Activated CD8-positive, alpha-beta memory T cell treated with anti-CD3 and anti-CD28 coated beads, Interleukin-2, amount 50 U/mL, for 1 hour (primary cell): ENCODE results near the gene KCNN3.
"Not testable (repeated sequence)": the region's sequence is repeated elsewhere in the genome, so short reads cannot be mapped to it uniquely, and the experiment has no call there.

Experiments
- DNase-seq: peaks from one replicate; pipeline ENCODE4 v3.0.0-alpha.2; 2020; ENCODE audit errors: extremely low read depth

The KCNN3 gene

DNA sequence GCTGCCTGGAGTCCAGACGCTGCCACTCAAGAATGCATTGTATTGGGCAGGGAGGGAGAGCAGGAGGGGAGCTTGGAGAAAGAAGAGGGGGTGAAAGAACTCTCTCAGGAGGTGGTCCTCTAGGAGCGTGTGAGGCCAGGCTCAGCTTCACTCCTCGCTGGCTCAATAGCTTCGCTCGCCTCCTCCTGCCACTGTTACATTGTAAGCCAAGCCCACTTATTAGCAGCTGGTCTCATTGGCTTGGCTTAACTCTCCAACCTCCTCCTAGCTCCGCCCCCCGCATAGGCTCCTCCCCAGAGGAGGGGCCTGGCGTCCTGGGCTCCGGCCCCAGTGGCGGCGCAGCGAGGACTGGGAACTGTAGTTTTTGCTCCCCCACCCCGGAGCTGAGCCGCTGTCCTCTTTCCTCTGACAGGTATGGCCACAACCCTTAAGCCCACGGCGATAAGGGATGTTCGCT is at the start of gene KCNN3:
TSS of gene KCNN3 (minus strand) at position 167 of the 457 bp plus-strand sequence. CDS start 317 bp downstream, outside the sequence.
- no peak for DNase-seq

DNA sequence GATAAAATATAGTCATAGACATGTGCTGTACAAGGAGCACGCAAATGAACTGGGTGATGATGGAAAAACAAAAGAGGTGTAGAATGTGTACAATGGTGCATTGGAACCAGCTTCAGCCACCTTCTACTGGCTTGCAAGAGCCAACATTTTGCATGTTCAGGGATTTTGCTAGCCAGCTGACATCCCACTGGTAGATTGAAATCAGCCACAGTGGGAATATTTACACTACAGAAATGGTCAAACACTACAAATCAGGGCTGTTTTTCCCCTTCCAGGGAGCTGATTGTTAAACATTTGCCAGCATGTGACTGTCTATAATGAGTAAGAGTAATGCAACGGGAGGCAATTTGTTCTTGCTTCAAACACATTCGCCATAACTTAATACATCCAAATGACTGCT is 43.2 kb upstream of the KCNN3 start:
- DNase-seq = no peak

DNA sequence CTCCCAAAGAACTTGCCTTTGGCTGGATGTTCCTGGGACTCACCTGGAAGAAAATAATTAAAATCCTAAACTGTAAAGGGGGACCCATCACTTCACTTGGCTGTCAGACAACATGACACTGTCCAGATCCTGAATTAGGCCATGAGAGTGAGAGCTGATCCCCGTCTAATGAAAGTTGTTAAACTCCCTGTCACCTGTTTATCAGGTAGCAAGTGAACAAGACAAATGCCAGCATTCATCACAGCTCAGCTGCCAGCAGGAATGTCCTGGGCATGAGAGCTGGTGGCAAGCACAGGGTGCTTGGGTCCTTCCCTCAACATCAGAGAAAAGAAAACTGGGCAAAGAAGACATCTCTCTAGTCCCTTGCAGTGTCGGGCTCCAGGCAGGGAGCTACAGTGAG is 42.7 kb upstream of the KCNN3 start:
- DNase-seq = no peak

DNA sequence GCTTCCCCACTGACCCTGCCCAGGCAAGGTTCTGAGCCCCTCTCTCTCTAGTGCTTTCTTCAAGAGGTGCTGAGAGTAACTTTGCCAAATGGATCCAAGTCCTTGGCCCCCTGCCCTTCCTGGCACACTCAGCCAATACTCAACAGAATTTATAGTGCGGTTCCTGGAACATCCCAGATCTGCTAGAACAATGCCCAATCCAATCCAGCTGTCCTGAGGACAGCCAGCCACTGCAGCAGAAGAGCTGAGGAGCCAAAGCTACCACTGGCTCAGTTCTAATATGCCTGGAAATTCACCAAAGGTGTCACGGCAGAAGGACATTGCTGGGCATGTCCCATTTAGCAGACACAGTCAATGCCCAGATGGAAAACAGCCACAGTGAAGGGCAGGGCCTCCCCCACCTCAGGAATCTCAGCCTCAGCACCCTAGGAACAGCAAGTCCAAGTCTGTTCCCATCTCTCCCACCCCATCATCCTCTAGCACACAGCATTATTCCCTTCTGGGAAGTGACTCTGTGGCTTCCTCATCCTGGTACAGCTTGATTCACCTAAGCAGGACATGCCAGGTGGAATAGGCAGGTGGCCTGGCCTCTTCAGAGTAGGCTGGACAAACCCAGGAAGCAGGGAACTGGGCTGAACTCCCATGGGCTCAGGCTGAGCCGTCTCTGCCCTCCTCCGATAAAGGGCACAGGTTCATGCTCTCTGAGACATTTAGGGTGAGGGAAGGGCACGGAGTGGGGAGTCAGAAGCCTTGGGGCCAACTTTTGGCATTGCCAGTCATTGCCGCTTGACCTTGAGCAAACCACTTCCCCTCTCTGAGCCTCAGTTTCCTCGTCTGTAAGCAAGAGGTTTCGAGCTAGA is 41.8 kb upstream of the KCNN3 start:
- no peak for DNase-seq

DNA sequence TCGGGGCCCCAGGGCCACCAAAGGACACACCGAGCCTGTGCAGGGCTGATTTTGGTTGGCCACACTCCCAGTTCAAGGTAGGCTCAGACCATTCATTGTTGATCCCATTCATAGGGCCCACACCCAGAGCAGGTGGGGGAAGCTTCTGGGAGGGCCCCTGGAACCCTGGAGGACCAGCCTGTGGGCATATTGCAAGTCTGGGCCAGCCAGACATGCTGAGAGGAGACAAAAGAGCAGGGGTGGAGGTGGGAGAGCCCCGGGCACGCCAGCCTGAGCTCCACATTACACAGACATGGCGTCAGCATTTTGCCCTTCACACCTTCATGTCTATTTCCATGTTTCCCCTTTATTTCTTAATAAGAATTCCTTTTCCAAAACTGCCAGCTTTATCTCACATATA is 40.8 kb upstream of the KCNN3 start:
- DNase-seq = no peak

DNA sequence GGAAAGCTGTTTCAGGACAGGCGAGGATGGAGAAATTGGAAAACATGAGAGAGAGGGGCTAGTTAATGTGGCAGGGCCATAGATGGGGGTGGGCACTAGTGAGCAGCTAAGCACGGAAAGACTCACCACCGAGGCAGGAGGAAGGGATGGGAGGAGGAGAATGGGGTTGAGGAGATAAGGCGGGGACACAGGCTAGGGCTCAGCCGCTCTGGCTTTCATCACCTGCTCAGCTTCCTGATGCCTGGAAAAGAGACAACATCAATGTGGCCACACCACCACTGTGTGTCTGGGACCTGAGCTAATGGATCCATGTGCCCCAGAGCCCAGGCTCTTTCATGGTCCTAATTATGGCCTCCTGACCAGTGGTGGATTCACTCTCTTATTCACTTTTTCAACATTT is 38.9 kb upstream of the KCNN3 start:
- DNase-seq = no peak

DNA sequence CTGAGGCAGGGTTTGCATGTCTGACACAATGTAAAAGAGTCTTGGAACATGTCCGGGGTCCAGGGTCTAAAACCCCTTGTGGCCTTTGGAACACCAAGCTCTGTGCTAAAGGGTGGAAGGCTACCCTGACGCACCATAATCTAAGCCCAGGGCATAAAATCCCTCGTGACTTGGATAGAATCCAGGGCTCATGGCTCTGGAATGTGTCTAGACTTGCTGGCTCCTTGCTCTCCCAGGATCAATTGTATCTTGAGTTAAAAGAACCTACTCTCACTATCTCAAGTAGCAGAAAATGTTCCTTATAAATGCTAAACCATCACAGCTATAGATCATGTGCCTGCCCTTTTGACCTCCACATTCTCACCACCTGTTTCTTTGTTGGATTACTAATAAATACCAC is 38.0 kb upstream of the KCNN3 start:
- not testable (repeated sequence) for DNase-seq

DNA sequence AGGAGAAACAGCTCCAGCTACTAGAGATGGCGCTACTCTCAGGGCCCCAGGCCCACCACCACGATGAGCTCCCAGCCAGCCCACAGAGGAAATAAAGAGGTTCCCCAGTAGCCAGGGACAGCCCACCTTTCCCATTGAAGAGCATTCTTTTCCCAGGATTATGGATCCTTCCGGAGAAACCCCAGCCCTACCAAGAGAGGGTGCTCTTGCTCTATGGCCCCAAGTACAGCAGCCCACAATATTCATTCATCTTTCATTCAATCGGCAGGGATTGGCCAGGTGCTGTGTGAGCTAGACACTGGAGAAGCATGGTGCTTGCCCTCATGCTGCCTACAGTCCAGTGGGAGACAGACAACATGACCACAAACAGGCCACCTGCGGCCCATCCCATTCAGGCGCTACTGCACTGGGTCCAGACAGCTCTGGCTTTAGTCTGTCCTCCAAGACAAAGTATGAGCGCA is 36.6 kb upstream of the KCNN3 start:
- DNase-seq = no peak

DNA sequence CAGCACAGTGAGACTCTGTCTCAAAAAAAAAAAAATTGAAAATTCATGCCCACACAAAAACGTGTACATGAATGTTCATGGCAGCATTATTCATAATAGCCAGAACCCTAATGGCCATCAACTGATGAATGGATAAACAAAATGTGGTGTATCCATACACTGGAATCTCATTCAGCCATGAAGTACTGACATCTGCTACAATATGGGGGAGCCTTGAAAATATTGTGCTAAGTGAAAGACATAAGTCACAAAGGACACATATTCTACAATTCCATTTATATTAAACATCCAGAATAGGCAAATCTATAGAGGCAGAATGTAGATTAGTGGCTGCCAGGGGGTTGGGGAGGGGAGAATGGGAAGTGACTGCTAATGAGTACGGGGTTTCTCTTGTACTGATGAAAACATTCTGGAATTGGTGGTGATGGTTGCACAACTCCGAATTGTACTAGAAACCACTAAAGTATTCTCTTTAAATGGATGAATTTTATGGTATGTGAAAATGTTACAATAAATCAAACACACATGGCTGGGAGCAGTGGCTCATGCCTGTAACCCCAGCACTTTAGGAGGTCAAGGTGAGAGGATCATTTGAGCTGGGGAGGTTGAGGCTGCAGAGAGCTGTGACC is 33.0 kb upstream of the KCNN3 start:
- no peak for DNase-seq

DNA sequence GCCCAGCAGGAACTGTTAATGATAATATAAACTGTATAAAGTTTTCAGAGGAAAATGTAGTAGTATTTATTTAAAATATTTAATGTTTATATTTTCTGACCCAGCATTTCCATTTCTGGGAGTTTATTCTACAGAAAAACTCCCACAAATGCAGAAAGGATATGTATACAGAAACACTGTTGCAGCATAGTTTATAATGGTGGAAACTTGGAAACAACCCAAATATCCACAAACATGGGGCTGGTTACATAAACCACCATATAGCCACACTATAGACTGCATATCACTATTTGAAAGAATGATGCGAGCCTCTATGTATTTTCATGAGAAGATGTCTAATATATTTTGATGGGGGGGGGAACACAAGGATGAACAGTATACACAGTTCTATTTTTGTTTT is 31.5 kb upstream of the KCNN3 start:
- DNase-seq = no peak

DNA sequence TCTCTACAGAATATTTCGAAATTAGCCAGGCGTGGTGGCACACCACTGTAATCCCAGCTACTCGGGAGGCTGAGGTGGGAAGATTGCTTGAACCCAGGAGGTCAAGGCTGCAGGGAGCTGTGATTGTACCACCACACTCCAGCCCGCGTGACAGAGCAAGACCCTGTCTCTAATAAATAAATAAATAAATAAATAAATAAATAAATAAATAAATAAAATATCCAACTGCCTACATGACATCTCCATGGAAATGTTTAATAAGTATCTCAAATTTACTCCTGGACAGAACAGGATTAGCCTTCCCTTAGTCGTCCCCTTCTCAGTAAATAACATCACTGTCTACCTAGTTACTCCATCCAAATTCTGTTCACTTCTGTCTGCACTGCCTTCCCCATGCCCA is 29.0 kb upstream of the KCNN3 start:
- DNase-seq = no peak

DNA sequence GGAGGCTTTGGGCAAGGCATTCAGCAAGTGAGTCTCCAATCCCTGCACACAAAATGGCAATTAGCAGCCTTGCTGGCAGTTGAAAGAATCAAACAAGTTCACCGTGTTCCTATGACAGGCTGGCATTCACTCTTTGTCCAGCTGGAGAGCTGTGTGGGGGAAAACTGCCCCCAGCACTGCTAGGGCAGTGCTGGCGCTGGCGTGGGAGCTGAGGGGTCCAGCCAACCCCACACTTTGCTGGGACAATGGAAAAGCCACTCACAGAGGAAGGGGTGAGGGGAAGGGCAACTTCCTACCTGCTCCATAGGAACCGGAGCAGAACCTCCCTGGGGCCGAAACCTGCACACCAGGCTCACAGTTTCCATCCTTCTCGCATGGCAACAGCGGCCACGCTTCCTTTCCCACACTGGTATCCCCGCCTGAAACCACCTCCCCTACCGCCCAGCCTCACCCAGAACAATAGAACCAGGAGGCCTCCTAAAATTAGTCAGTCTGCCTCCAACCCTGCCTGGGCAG is 26.7 kb upstream of the KCNN3 start:
- DNase-seq = no peak

DNA sequence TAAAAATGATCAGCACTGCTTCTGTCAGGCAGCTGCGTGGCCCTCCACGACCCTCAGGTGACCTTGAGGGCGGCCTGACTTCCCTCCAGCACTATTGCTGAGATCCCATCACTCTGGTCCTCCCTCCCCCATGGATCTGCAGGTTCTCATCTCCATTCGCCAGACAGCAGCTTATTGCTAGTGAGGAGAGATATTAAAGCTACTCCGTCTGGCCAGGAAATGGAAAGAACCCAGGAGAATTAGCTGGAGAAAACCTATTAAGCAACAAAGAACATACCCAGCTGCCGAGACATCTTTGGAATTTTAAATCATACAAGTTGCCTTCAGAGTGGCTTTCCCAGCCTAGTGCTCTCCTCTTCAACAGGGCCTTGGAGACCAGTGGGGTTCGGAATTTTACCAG is 25.7 kb upstream of the KCNN3 start:
- no peak for DNase-seq

DNA sequence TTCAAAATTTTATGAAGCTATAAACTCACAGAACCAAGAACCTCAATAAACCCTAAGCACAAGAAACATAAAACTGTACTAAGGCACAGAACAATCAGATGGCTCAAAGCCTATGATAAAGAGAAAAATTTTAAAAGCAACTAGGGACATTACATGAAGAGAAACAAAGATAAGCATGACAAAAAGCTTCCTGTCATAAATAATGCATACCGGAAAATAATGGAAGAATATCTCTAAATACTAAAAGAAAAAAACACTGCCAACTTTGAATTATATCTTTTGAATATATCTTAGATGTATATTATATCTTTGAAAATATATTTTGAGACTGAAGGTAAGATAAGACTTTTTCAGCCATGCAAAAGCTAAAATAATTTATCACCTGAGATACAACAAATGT is 21.4 kb upstream of the KCNN3 start:
- DNase-seq = no peak

DNA sequence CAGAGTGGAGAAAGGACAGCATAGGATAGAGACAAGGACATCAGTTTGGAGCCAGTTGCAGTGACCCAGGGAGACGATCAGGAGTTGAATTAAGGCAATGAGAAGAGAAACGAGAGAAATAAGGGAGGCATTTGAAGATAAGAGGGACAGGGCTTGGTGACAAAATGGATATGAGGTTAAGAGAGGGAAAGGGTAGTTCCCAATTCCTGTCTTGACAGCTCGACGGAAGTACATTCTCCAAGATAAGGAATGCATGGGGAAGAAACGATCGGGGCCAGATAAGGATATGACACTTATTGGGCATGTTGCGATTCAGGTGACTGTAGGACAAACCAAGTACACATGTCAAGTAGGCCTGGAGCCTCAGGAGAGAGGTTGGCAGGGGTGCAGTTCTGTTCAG is 18.7 kb upstream of the KCNN3 start:
- no peak for DNase-seq

DNA sequence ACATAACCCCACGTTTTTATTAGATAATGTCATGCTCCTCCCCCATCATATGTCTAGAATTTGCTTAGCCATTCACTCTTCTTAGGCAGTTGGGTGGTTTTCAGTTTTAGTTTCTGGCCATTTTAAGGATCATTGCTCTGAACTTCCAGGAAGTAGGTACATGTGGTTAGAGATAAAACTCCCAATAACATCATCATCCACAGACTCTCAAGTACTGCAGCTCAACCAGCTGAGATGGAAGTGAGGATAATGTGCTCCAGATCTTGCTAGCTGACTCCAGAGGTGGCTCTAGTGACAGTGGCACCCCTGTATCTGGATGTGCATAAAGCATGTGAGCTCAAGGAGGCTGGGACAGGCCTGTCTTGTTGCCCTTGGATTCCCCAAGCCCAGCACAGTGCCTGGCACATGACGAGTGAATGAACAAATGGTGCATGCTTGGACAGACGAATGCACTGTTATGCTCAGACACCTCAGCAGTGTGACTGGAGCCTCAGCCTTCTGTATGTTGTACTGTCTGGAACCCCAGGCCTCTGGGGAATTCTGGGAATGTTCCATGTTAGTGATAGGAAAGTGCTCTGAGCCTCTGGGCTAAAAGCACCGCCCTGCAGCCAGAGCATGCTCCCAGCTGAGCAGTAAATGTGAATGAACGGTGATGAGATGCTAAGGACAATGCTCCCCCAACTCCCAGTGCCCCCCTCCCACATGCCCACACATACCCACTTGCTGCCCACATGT is 16.4 kb upstream of the KCNN3 start:
- DNase-seq = no peak

DNA sequence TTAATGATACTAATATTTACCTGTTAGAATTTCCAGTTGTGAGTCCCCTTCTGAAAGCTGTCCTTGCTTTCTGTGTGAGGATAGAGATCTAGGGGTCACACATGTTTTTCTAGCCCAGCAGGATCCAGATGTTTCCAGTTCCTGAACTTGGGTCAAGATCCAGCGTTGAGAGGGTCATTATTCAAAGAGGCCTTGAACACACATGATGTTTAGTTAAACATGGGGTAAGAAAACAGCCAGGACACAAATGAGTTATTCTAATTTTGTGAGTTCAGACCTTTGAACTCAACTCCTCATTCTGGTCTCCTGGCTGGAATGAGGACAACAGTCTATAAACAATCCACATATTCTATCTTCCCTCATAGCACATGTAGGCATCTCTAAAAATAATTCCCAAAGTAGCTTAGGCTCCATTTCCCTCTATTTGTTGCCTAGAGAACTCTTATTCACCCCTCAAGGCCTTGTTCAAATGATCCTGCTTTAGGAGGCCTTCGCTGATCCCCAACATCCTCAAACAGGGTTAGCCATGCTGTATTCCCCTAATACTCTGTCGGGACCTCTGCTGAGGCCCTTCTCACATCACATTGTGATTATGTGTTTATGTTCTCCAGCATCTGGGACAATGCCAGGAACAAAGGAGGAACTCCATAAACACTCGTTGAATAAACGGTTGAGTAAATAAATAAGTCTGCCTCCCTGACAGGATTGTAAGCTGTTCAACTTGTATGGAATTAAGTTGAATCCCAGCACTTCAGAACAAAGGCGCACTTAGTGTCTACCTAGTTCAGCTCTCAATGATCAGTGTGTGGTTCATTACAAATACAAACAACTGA is 15.0 kb upstream of the KCNN3 start:
- no peak for DNase-seq

DNA sequence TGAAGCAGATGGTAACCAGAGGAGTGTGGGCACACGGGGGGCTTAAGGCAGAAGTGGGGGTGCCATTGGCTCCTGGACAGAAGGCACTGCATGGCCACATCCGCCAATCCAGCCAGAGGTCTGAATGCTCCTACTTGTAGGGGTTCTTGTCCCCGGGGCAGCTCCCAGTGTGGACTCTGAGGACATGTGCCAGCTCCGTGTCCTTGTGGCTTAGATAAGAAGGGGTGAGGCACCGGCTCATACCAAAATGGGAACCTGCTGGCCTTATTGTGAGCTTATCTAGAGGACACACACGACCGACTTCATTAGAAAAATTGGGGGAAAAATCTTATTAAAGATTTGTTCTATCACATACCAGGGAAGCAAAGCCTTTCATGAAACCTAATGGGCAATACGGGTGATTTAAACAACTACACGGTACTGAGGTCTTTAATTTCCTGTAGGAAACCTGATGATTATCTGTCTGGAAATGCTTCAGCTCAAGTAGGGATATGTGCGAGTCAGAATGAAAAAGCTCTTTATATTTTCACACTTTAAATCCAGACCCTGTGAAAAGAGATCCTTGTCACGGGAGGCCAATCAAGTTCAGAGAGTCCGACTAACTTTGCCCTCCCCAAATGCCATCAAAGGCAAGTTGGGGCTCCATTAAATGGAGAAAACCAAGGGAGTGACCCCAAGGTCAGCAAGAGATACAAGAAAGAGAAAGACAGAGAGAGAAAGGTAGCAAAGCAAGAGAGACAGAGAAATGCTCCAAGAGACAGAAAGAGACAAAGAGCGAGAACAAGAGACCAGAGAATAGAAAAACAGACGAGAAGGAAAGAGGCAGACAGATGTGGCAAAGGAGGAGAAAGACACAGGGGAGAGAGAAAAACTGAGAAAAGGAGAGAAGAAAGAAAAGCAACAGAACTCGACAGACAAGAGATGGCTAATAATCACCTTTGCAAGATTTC is 14.1 kb upstream of the KCNN3 start:
- DNase-seq = no peak

DNA sequence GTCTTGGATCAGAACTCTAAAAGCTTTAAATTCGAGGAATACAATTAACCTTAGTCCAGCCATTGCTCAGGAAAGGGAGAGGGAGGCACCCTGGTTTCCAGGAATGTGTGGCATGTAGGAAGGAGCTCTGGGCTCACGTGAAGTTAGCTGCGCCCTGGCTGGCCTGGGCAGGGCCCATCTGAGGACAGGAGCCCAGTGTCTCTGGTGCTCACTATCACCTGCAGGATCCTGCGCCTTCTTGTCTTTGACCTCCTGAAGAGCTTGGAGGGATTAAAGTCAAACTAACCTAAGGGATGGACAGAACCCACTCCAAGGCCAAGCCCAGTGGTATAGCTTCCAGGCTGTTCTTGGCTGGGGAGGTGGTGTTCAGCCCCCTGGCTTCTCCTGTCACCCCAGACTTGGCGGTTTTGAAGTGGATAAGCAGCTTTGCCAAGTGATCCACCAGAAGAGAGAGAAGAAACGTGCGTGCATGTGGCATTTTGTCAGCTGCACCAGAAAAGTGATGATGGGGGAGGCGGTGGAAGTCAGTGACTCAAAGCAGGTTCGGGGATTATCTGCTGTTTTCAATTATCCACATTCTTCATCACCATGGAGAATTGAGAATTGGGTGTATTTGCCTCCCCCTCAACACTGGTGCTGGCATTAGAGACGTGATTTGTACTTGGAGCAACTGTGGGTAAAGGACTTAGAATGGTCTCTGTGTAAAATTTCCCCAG is 11.9 kb upstream of the KCNN3 start:
- no peak for DNase-seq

DNA sequence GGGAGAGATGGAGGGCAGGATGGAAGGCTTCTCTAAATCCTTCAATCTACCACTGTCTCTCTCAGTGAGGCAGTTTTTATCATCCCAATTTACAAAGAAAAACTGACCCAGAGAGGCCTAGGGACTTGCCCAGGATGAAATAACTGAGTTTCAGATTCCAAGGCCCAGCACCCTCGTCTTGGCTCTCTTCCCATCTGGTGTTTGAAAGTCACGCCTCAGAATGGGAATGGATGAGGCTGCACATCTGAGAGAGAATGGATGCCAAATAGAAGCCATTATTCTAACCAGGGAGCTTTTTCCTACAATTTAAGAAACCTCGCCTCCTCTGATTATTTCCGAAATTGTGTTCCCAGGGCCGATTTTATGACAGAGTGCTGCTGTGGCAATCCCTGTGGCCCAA is 10.6 kb upstream of the KCNN3 start:
- no peak for DNase-seq
